OCI-LY3 (cell line): ENCODE results near the gene FATE1.

Experiments used
- H2AFZ ChIP-seq: fragments of 200-600, 300-600 bp; shearing (Covaris generic); 2 replicates; pipeline ENCODE4 v1.6.0; 2014; ENCODE audit warnings: antibody characterized with exemption, low read depth, low read length
- H3K27ac ChIP-seq: fragments of 200-600, 300-600 bp; sonication (generic); 2 replicates; pipeline ENCODE4 v1.5.1; 2014; ENCODE audit warnings: mild to moderate bottlenecking, low read length, moderate library complexity, mixed read lengths
- H3K27me3 ChIP-seq: fragments of 200-600, 300-600 bp; sonication (generic); 2 replicates; pipeline ENCODE4 v1.6.1; 2014; ENCODE audit warnings: low read depth, low read length, mixed read lengths
- H3K36me3 ChIP-seq: fragments of 200-600, 300-600 bp; sonication (generic); replicated peaks from 2 replicates; pipeline ENCODE3; 2014; ENCODE audit warnings: low read depth, low read length, mixed read lengths
- H3K4me1 ChIP-seq: fragments of 300-600, 200-600 bp; sonication (generic); 2 replicates; pipeline ENCODE4 v1.6.1; 2014; ENCODE audit warnings: low read length, mixed read lengths
- H3K4me2 ChIP-seq: fragments of 200-600, 300-600 bp; sonication (generic); 2 replicates; pipeline ENCODE4 v1.6.1; 2014; ENCODE audit warnings: low read length, mixed read lengths
- H3K4me3 ChIP-seq: fragments of 300-600, 200-600 bp; sonication (generic); 2 replicates; pipeline ENCODE4 v1.5.1; 2014; ENCODE audit warnings: antibody characterized with exemption, mild to moderate bottlenecking, low read length, moderate library complexity
- H3K79me2 ChIP-seq: fragments of 300-600, 200-600 bp; shearing (Covaris generic); 2 replicates; pipeline ENCODE4 v1.6.1; 2014; ENCODE audit warnings: mild to moderate bottlenecking, low read length, mixed read lengths
- H3K9ac ChIP-seq: fragments of 300-600, 200-600 bp; shearing (Covaris generic); 2 replicates; pipeline ENCODE4 v1.6.0; 2014; ENCODE audit warnings: mild to moderate bottlenecking, low read length, moderate library complexity
- H3K9me3 ChIP-seq: fragments of 200-600, 300-600 bp; shearing (Covaris generic); 2 replicates; pipeline ENCODE4 v1.6.1; 2014; ENCODE audit warnings: low read length, mixed read lengths; ENCODE audit not compliant: insufficient read depth
- H4K20me1 ChIP-seq: fragments of 200-600, 300-600 bp; sonication (generic); 2 replicates; pipeline ENCODE4 v1.6.1; 2016; ENCODE audit warnings: low read length, mixed read lengths; ENCODE audit not compliant: insufficient read depth
- EZH2phosphoT487 ChIP-seq: fragments of 200-600 bp; shearing (Covaris generic); IDR thresholded peaks from 2 replicates; pipeline ENCODE4 v1.6.1; 2018; ENCODE audit warnings: antibody characterized with exemption, mixed run types, low read depth
- TF ChIP-seq, protein P1 (sequence below): fragments of 200-600, 300-600 bp; sonication (generic); IDR thresholded peaks from 2 replicates; pipeline ENCODE4 v1.5.1; 2014; ENCODE audit warnings: antibody characterized with exemption, low read length, low read depth

FATE1 gene

GRCh38 chrX:151712253-151712652, 3.6 kb upstream of the FATE1 start:
- Histone ChIP-seq H3K4me1 (no peaks in the 10 kb centered on the region), H3K4me2 (no peak overlapping the region), H2AFZ (no peak overlapping the region), H3K27ac (no peak overlapping the region), H3K36me3 (no peaks in the 10 kb centered on the region), H3K4me3 (no peak overlapping the region), H4K20me1 (no peaks in the 10 kb centered on the region), H3K79me2 (no peaks in the 10 kb centered on the region), H3K9ac (no peak overlapping the region), H3K27me3 (no peaks in the 10 kb centered on the region; the same call in 1 of the 2 replicates), H3K9me3 (no peaks in the 10 kb centered on the region)
- TF ChIP-seq EZH2phosphoT487 = no peak
- TF ChIP-seq, protein P1, sequence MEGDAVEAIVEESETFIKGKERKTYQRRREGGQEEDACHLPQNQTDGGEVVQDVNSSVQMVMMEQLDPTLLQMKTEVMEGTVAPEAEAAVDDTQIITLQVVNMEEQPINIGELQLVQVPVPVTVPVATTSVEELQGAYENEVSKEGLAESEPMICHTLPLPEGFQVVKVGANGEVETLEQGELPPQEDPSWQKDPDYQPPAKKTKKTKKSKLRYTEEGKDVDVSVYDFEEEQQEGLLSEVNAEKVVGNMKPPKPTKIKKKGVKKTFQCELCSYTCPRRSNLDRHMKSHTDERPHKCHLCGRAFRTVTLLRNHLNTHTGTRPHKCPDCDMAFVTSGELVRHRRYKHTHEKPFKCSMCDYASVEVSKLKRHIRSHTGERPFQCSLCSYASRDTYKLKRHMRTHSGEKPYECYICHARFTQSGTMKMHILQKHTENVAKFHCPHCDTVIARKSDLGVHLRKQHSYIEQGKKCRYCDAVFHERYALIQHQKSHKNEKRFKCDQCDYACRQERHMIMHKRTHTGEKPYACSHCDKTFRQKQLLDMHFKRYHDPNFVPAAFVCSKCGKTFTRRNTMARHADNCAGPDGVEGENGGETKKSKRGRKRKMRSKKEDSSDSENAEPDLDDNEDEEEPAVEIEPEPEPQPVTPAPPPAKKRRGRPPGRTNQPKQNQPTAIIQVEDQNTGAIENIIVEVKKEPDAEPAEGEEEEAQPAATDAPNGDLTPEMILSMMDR = no peak

DNA sequence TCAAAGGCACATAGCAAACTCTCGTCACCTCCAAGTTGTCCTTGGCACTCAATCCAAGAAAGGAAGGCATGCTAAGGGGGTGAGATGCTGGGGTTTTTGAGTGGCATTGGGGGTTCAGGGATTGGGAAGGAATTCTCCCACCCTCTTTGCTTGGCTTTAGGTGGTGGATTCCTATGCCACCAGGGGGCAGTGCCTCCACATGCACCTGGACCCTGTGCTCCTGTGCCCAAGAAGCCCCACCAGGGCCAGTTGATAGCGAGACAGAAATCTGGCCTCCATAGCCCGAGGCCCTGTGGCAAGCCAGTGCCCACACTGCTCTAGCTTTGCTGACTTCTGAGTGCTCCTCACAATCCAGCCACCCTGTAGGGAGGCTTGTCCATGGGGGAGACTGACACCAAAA, 2.0 kb upstream of the FATE1 start:
- no peak overlapping the region for H3K27ac ChIP-seq
- no peak overlapping the region for H3K9ac ChIP-seq
- no peaks in the 10 kb centered on the region for H4K20me1 ChIP-seq
- H3K4me1 ChIP-seq = no peaks in the 10 kb centered on the region
- H3K36me3 ChIP-seq = no peaks in the 10 kb centered on the region
- no peak overlapping the region for H2AFZ ChIP-seq
- no peak for TF ChIP-seq EZH2phosphoT487
- TF ChIP-seq, protein P1 = peak; percentile 52
- H3K4me2 ChIP-seq = no peak overlapping the region
- no peaks in the 10 kb centered on the region for H3K9me3 ChIP-seq
- H3K27me3 ChIP-seq = no peaks in the 10 kb centered on the region; the same call in 1 of the 2 replicates
- no peaks in the 10 kb centered on the region for H3K79me2 ChIP-seq
- no peak overlapping the region for H3K4me3 ChIP-seq

DNA sequence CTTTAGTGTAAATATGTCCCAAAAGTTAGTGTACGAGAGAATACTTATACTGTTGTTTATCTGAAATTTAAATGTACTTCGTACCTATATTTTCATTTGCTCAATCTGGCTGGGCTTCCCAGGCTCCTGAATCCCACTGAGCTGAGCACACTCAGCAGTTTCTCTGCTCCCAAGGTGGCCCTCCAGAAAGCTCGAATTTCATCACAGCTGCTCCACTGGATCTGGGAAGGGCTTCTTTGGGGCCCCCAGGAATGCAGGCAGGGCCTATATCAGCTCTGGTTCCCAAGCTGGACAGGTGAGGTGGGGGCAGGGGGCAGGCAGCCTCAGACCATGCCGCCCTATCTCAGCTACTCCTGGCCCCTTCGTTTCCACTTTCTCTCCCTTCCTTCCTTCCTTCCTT, 1.5 kb upstream of the FATE1 start:
- no peak overlapping the region for H3K27ac ChIP-seq
- TF ChIP-seq EZH2phosphoT487 = no peak
- TF ChIP-seq, protein P1 = no peak
- no peak overlapping the region for H3K4me3 ChIP-seq
- no peak overlapping the region for H2AFZ ChIP-seq
- H3K9ac ChIP-seq = no peak overlapping the region
- H3K9me3 ChIP-seq = no peaks in the 10 kb centered on the region
- no peaks in the 10 kb centered on the region for H3K4me1 ChIP-seq
- no peaks in the 10 kb centered on the region for H4K20me1 ChIP-seq
- no peaks in the 10 kb centered on the region; the same call in 1 of the 2 replicates for H3K27me3 ChIP-seq
- H3K36me3 ChIP-seq = no peaks in the 10 kb centered on the region
- no peak overlapping the region for H3K4me2 ChIP-seq
- no peaks in the 10 kb centered on the region for H3K79me2 ChIP-seq

- H3K27me3 ChIP-seq = no peaks in the 10 kb centered on the region
- H3K9me3 ChIP-seq = no peaks in the 10 kb centered on the region
- no peaks in the 10 kb centered on the region for H3K4me1 ChIP-seq
- no peak overlapping the region for H3K9ac ChIP-seq
- TF ChIP-seq, protein P1 = no peak
- no peak for TF ChIP-seq EZH2phosphoT487
- no peak overlapping the region for H3K27ac ChIP-seq
- no peaks in the 10 kb centered on the region for H4K20me1 ChIP-seq
- H3K79me2 ChIP-seq = no peaks in the 10 kb centered on the region
- H3K36me3 ChIP-seq = no peaks in the 10 kb centered on the region
- H3K4me2 ChIP-seq = no peak overlapping the region
- H3K4me3 ChIP-seq = no peak overlapping the region
- H2AFZ ChIP-seq = no peak overlapping the region
Observed at GRCh38 chrX:151722241-151722846, 6.5 kb downstream of the FATE1 start.
